Epithelial cell of esophagus (primary cell): Measurements from ENCODE around the gene ESYT2.

Experiments used
- DNase-seq: peaks from one replicate; pipeline ENCODE4 v3.0.0; 2010; ENCODE audit warnings: low read depth
- H3K4me3 ChIP-seq: 2 replicates; pipeline ENCODE4 v1.5.1; 2011; ENCODE audit warnings: mild to moderate bottlenecking, low read length, control low read depth
- CTCF ChIP-seq: IDR thresholded peaks from 2 replicates; pipeline ENCODE4 v1.5.1; 2011; ENCODE audit warnings: low read depth, mild to moderate bottlenecking, low read length, control low read depth, inconsistent platforms; ENCODE audit not compliant: insufficient read depth; ENCODE audit errors: missing control alignments

ESYT2 gene

GRCh38 chr7:158751751-158752150 is 77.6 kb downstream of the ESYT2 start:
- TF ChIP-seq CTCF: no peak
- H3K4me3 ChIP-seq: no peak overlapping the region
- no peak for DNase-seq

- no peak for DNase-seq
Measured at GRCh38 chr7:158751199-158751598, 78.1 kb downstream of the ESYT2 start.

DNA sequence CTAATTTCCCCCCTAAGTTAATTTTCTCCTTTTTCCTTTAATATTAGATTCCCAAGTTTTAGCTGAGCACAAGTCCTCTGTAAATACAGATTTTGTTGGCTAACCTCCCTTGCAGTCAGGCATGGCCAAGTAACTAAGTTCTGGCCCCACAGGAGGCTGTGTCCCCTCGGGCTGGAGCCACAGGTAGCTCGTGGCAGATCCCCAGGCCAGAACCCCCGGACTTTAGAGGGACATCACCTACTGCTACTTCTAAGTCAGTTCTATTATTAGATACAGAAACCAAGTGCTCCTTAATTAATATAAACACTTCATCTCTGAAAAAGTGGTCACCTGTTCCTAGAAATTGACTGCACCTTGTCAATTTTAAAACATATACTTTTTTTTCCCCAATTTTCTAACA is 78.6 kb downstream of the ESYT2 start:
- H3K4me3 ChIP-seq: no peak overlapping the region
- no peak for DNase-seq
- no peak for TF ChIP-seq CTCF

More at GRCh38 chr7:158751199-158751598, 78.1 kb downstream of the ESYT2 start:
- no peak for TF ChIP-seq CTCF
- H3K4me3 ChIP-seq: no peak overlapping the region

DNA sequence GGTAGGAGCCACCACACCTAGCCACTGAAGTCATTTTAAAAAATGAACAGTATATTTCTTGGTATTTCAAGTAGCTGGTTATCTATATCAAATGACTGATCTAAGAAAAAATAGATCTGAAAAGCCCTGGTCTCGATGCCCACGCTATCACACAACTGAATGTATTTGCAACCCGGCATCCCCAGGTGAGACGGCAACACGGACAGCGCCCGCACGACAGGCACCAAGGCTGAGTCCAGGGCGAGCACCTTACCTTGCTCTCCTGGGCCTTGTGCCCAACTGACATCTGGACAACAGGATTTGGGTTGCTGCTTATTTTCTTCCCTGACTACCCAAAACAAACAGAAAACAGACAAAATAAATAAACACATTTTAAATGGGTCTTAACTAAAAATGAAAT is 79.9 kb downstream of the ESYT2 start:
- no peak overlapping the region for H3K4me3 ChIP-seq
- no peak for TF ChIP-seq CTCF
- no peak for DNase-seq

DNA sequence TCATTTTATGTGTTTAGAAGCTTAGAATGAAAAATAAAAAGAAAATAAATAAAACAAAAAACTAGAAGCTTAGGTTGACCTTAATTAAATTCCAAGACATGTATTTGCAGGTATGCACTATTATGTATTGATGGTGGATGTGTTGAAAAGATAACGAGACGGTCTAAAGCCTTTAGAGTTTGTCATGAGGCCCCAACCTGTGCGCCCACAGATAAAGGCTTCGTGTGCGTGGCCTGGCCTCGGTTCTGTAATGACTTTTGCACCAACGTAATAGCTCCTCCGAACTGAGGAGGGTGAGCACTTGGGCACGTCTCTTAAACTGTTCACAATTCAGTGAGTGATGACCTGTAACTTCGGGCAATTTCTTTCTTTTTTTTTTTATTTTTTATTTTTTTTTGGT is 81.0 kb downstream of the ESYT2 start:
- TF ChIP-seq CTCF: no peak
- DNase-seq: no peak
- H3K4me3 ChIP-seq: no peak overlapping the region

DNA sequence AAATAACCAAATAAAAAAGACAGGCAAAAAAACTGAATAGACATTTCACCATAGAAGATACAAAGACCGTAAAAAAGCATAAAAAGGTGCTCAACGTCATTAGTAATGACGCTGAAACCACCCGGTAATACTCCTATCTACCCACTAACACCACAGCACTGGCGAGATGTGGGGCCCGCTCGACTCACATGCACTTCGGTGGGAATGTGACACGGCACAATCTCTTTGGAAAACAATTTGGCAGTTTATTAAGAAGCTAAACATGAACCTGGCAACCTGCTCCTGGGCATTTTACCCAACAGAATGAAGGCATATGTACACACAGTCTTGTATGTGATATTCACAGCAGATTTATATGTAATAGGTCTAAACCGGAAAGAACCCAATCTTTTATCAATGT is 81.9 kb downstream of the ESYT2 start:
- no peak for DNase-seq
- no peak for TF ChIP-seq CTCF
- no peak overlapping the region for H3K4me3 ChIP-seq

DNA sequence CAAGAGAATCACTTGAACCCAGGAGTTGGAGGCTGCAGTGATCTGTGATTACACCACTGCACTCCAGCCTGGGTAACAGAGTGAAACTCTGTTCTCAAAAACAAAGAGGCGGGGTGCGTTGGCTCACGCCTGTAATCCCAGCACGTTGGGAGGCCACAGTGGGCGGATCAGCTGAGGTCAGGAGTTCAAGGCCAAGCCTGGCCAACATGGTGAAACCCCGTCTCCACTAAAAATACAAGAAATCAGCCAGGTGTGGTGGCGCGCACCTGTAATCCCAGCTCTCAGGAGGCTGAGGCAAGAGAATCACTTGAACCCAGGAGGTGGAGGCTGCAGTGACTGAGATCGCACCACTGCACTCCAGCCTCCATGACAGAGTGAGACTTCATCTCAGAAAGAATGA is 82.4 kb downstream of the ESYT2 start:
- DNase-seq: no peak
- TF ChIP-seq CTCF: no peak
- H3K4me3 ChIP-seq: no peak overlapping the region
